ENCODE measurements around the gene TOMM5.

GRCh38 chr9:37639109-37639762 lies 46.8 kb upstream of the TOMM5 start:
- TF ChIP-seq CTCF (conservative IDR thresholded peaks at IDR 0.05 in 1 of 2, IDR thresholded peaks at IDR 0.05 in 1 of 2; ENCODE audit: low read depth in 1 of 2, low read length in 2 of 2): no peak
- no peak for TF ChIP-seq EZH2 (IDR thresholded peaks at IDR 0.05; ENCODE audit: low read length, missing control alignments)
